GM12878 (cell line): Measurements from ENCODE around the gene LRRC23. TPM values are rescaled to one million over a fixed set of nuclear protein-coding genes. Genes with fewer than 3 reads are reported as not detected.

Experiments used
- BCL11A ChIP-seq: IDR thresholded peaks from 2 replicates; pipeline ENCODE4 v1.6.1; 2011; ENCODE audit warnings: low read depth, low read length
- DPF2 ChIP-seq: fragments of 450-650 bp; IDR thresholded peaks from 2 replicates; pipeline ENCODE4 v1.6.1; 2017; ENCODE audit warnings: mild to moderate bottlenecking
- EED ChIP-seq: sonication (generic); IDR thresholded peaks from 2 replicates; pipeline ENCODE4 v1.6.1; 2016; ENCODE audit warnings: antibody characterized with exemption, low read depth
- ESRRA ChIP-seq: IDR thresholded peaks from 2 replicates; pipeline ENCODE4 v1.6.1; 2012; ENCODE audit warnings: mild to moderate bottlenecking, low read length, improper control_type of control experiment
- EZH2 ChIP-seq: IDR thresholded peaks from 2 replicates; pipeline ENCODE4 v1.6.1; 2012; ENCODE audit warnings: low read depth, mild to moderate bottlenecking, control low read depth, inconsistent platforms, low read length, borderline replicate concordance; ENCODE audit not compliant: control insufficient read depth
- GATAD2B ChIP-seq: fragments of 450-650 bp; conservative IDR thresholded peaks from 2 replicates; pipeline ENCODE4 v1.6.1; 2017; ENCODE audit warnings: low read depth, mild to moderate bottlenecking, moderate library complexity
- IRF4 ChIP-seq: IDR thresholded peaks from 2 replicates; pipeline ENCODE4 v1.6.1; 2011; ENCODE audit warnings: low read depth, low read length
- MEF2B ChIP-seq: fragments of 450-650 bp; IDR thresholded peaks from 2 replicates; pipeline ENCODE4 v1.6.1; 2018; ENCODE audit warnings: mild to moderate bottlenecking, moderate library complexity; ENCODE audit not compliant: partially characterized antibody, poor library complexity, severe bottlenecking
- MLLT1 ChIP-seq: fragments of 450-650 bp; IDR thresholded peaks from 2 replicates; pipeline ENCODE4 v1.6.1; 2016; ENCODE audit warnings: mild to moderate bottlenecking
- NR2F1 ChIP-seq: fragments of 450-650 bp; conservative IDR thresholded peaks from 2 replicates; pipeline ENCODE4 v1.6.1; 2017; ENCODE audit warnings: mild to moderate bottlenecking
- PAX8 ChIP-seq: fragments of 450-650 bp; IDR thresholded peaks from 2 replicates; pipeline ENCODE4 v1.6.1; 2017; ENCODE audit warnings: mild to moderate bottlenecking, moderate library complexity
- POLR2AphosphoS5 ChIP-seq: IDR thresholded peaks from 2 replicates; pipeline ENCODE4 v1.6.1; 2011; ENCODE audit warnings: mild to moderate bottlenecking, low read length, inconsistent platforms
- RELB ChIP-seq: fragments of 450-650 bp; IDR thresholded peaks from 2 replicates; pipeline ENCODE4 v1.6.1; 2017; ENCODE audit warnings: low read depth, mild to moderate bottlenecking, moderate library complexity
- RFX5 ChIP-seq: IDR thresholded peaks from 2 replicates; pipeline ENCODE4 v1.6.1; 2011; ENCODE audit warnings: low read depth, low read length, improper control_type of control experiment
- RUNX3 ChIP-seq: IDR thresholded peaks from 2 replicates; pipeline ENCODE4 v1.6.1; 2012; ENCODE audit warnings: low read length, inconsistent platforms
- SKIL ChIP-seq: fragments of 450-650 bp; IDR thresholded peaks from 2 replicates; pipeline ENCODE4 v1.6.1; 2017; ENCODE audit warnings: mild to moderate bottlenecking, low read depth, inconsistent platforms; ENCODE audit not compliant: poor library complexity, severe bottlenecking
- SP1 ChIP-seq: IDR thresholded peaks from one replicate; pipeline ENCODE4 v1.6.1; 2011; ENCODE audit warnings: low read depth, low read length
- TAF1 ChIP-seq: IDR thresholded peaks from 2 replicates; pipeline ENCODE4 v1.6.1; 2011; ENCODE audit warnings: mild to moderate bottlenecking, low read depth, low read length, borderline replicate concordance
- WRNIP1 ChIP-seq: IDR thresholded peaks from 2 replicates; pipeline ENCODE4 v1.6.1; 2011; ENCODE audit warnings: low read depth, low read length, improper control_type of control experiment, borderline replicate concordance
- ZBED1 ChIP-seq: IDR thresholded peaks from 2 replicates; pipeline ENCODE4 v1.6.1; 2016; ENCODE audit warnings: borderline replicate concordance
- ZBTB4 ChIP-seq: fragments of 450-650 bp; formaldehyde crosslinking; IDR thresholded peaks from 2 replicates; pipeline ENCODE4 v1.4.0; 2022; ENCODE audit warnings: mild to moderate bottlenecking, moderate library complexity
- ZNF384 ChIP-seq: IDR thresholded peaks from 2 replicates; pipeline ENCODE4 v1.6.1; 2012; ENCODE audit warnings: low read depth, mild to moderate bottlenecking, low read length, improper control_type of control experiment, borderline replicate concordance
- ZNF622 ChIP-seq: fragments of 450-650 bp; IDR thresholded peaks from 2 replicates; pipeline ENCODE4 v1.6.1; 2017; ENCODE audit warnings: mild to moderate bottlenecking, inconsistent platforms
- ZSCAN29 ChIP-seq: fragments of 450-650 bp; IDR thresholded peaks from 2 replicates; pipeline ENCODE4 v1.6.1; 2017; ENCODE audit warnings: mild to moderate bottlenecking, moderate library complexity
- polyA plus RNA-seq, 11 experiments: library from polyadenylated mRNA; depleted of rRNA in 4 of 11; unstranded in 6 of 11; stranded (reverse) in 5 of 11; fragments of >200 nt; fragmentation: Nextera tagmentation in 4 of 11; fragmentation: Illumina TruSeq in 1 of 11; extraction: Ambion mirVana in 4 of 11; extraction: Trizol in 1 of 11; gene quantifications; 1 replicate in 1 of 11; 2 replicates in 10 of 11; pipeline versions ENCODE4 v1.2.1 to v1.2.3, GENCODE V29; 2011 to 2016; ENCODE audit warnings: inconsistent platforms in 2 of 11, missing spikeins in 2 of 11, low read depth in 1 of 11
- total RNA-seq, 4 experiments: library from RNA; depleted of rRNA in 3 of 4; stranded (reverse); fragments of >200 nt in 3 of 4; fragmentation: Illumina TruSeq in 1 of 4; extraction: Trizol in 1 of 4; gene quantifications; 2 replicates each; pipeline versions ENCODE4 v1.2.1 to v1.2.3, GENCODE V29; 2013 to 2021

Gene LRRC23
- total and polyA plus RNA-seq, 10 of the 15 experiments (the other 5 are each of a cell fraction or from before 2014, with no cell fraction given): 1.4 to 6.9 (median 3.4) TPM

- TF ChIP-seq ZBTB4 (CRISPR knock-in tag) (peak; percentile 99), WRNIP1 (peak; percentile 97; the same call in 1 of the 2 replicates), BCL11A (peak; percentile 92), RUNX3 (no peak), TAF1 (peak; percentile 78), MLLT1 (peak; percentile 88), PAX8 (0 out of 2 replicates have a peak, but pooled peaks have one; percentile 38), ZNF384 (no peak), DPF2 (no peak; the same call in 1 of the 2 replicates), GATAD2B (no peak), POLR2AphosphoS5 (peak; percentile 99), ESRRA (peak; percentile 73; the same call in 1 of the 2 replicates), RELB (peak; percentile 60), MEF2B (peak; percentile 63), IRF4 (peak; percentile 62), SP1 (no peak), RFX5 (no peak), EED (no peak), ZBED1 (peak; percentile 100), ZNF622 (no peak), EZH2 (no peak), SKIL (peak; percentile 78), ZSCAN29 (peak; percentile 74; the same call in 1 of the 2 replicates), NR2F1 (no peak)
Measured at GRCh38 chr12:6943722-6944380, 39.2 kb downstream of the LRRC23 start, which contains the start of the genes C12orf57 and RNU7-1 (continued).
